DMS53 treated with DMSO at 0.1 percent for 48 hours (cell line): ENCODE measurements around the gene MGAT4A.

Experiments
- DNase-seq: peaks from one replicate; lab custom pipeline; 2025; ENCODE audit not compliant: unreplicated experiment; lab: John Stamatoyannopoulos, UW

The MGAT4A gene

GRCh38 chr2:98730707-98731040, 258 bp downstream of the MGAT4A start:
- DNase-seq = peak; percentile 65

GRCh38 chr2:98730053-98730706, 752 bp downstream of the MGAT4A start:
- DNase-seq = peak; percentile 90

- DNase-seq = no peak
Observed at GRCh38 chr2:98729652-98730051, 1.3 kb downstream of the MGAT4A start.

- DNase-seq = peak; percentile 63
Observed at GRCh38 chr2:98728088-98728718, 2.7 kb downstream of the MGAT4A start.

GRCh38 chr2:98727369-98728087, 3.4 kb downstream of the MGAT4A start:
- peak; percentile 67 for DNase-seq

- DNase-seq = no peak
Observed at GRCh38 chr2:98726735-98727368, 4.1 kb downstream of the MGAT4A start.

GRCh38 chr2:98726205-98726604, 4.7 kb downstream of the MGAT4A start:
- DNase-seq = no peak

- no peak for DNase-seq
Observed at GRCh38 chr2:98720286-98720685, 10.6 kb downstream of the MGAT4A start.

GRCh38 chr2:98717621-98718020, 13.3 kb downstream of the MGAT4A start:
- DNase-seq = no peak

- DNase-seq = no peak
Observed at GRCh38 chr2:98716786-98717185, 14.1 kb downstream of the MGAT4A start.

GRCh38 chr2:98715812-98716451, 15.0 kb downstream of the MGAT4A start:
- DNase-seq = no peak

- DNase-seq = peak; percentile 78
Observed at GRCh38 chr2:98713332-98714015, 17.5 kb downstream of the MGAT4A start.

- no peak for DNase-seq
Observed at GRCh38 chr2:98712145-98712544, 18.8 kb downstream of the MGAT4A start.

- DNase-seq = no peak
Observed at GRCh38 chr2:98711506-98711905, 19.4 kb downstream of the MGAT4A start.

- DNase-seq = no peak
Observed at GRCh38 chr2:98710734-98711133, 20.2 kb downstream of the MGAT4A start.

GRCh38 chr2:98709535-98709934, 21.4 kb downstream of the MGAT4A start:
- no peak for DNase-seq

GRCh38 chr2:98708396-98709186, 22.3 kb downstream of the MGAT4A start:
- peak; percentile 18 for DNase-seq

GRCh38 chr2:98706591-98706990, 24.3 kb downstream of the MGAT4A start:
- no peak for DNase-seq

GRCh38 chr2:98705333-98705617, 25.7 kb downstream of the MGAT4A start:
- DNase-seq = no peak
